HepG2 (cell line): ENCODE measurements around the gene OLFM3.

Experiments
- CTCF ChIP-seq: sonication (generic); formaldehyde crosslinking; IDR thresholded peaks from 2 replicates; pipeline ENCODE4 v1.5.0; 2020; ENCODE audit warnings: mild to moderate bottlenecking, missing genetic modification reagents, moderate library complexity
- FOXC1 ChIP-seq: sonication (generic); formaldehyde crosslinking; IDR thresholded peaks from 2 replicates; pipeline ENCODE4 v1.8.0; 2022; ENCODE audit warnings: mild to moderate bottlenecking, missing genetic modification reagents, borderline replicate concordance
- GPBP1L1 ChIP-seq: sonication (generic); formaldehyde crosslinking; IDR thresholded peaks from 2 replicates; pipeline ENCODE4 v1.5.0; 2020; ENCODE audit warnings: mild to moderate bottlenecking, missing genetic modification reagents
- GTF2F1 ChIP-seq: fragments of 150-350 bp; IDR thresholded peaks from 2 replicates; pipeline ENCODE4 v1.6.1; 2014; ENCODE audit warnings: low read length
- MAFK ChIP-seq, 2 experiments: IDR thresholded peaks in 1 of 2; conservative IDR thresholded peaks in 1 of 2; 2 replicates each; pipeline ENCODE4 v1.6.1; 2011; ENCODE audit warnings: improper control_type of control experiment in 2 of 2, low read length in 2 of 2
- NONO ChIP-seq, 2 experiments: fragments of 450-650 bp in 1 of 2; sonication (generic) in 1 of 2; formaldehyde crosslinking in 1 of 2; IDR thresholded peaks in 1 of 2; conservative IDR thresholded peaks in 1 of 2; 2 replicates each; pipeline versions ENCODE4 v1.6.1 to v1.8.0; 2017 to 2022; ENCODE audit warnings: mild to moderate bottlenecking in 1 of 2, missing genetic modification reagents in 1 of 2, moderate library complexity in 1 of 2
- POGK ChIP-seq: sonication (generic); formaldehyde crosslinking; conservative IDR thresholded peaks from 2 replicates; pipeline ENCODE4 v1.8.0; 2022; ENCODE audit warnings: mild to moderate bottlenecking, moderate library complexity, missing genetic modification reagents
- ZNF501 ChIP-seq: sonication (generic); formaldehyde crosslinking; IDR thresholded peaks from 2 replicates; pipeline ENCODE4 v1.5.1; 2020; ENCODE audit warnings: mild to moderate bottlenecking, moderate library complexity, missing genetic modification reagents

- no peak for TF ChIP-seq NONO (IDR thresholded peaks at IDR 0.05)
- no peak for TF ChIP-seq NONO (CRISPR knock-in tag; conservative IDR thresholded peaks at IDR 0.05)
- no peak for TF ChIP-seq GTF2F1
- TF ChIP-seq CTCF (CRISPR knock-in tag), result no peak
- no peak for TF ChIP-seq GPBP1L1 (CRISPR knock-in tag)
- TF ChIP-seq POGK (CRISPR knock-in tag), result no peak
- no peak for TF ChIP-seq MAFK (conservative IDR thresholded peaks at IDR 0.05 in 1 of 2, IDR thresholded peaks at IDR 0.05 in 1 of 2; ENCODE audit: low read length in 2 of 2)
- TF ChIP-seq ZNF501, result no peak
- no peak for TF ChIP-seq FOXC1 (CRISPR knock-in tag)
Observed at GRCh38 chr1:101942516-101943193, 54.1 kb downstream of the OLFM3 start.
